Coronary artery (tissue), 2 donors: Measurements from ENCODE around the gene MED12L.

Source experiments
- DNase-seq: peaks from one replicate; pipeline ENCODE4 v3.0.0-alpha.2; 2017; ENCODE audit warnings: low spot score
- H3K27ac ChIP-seq, 2 donors: fragments of 200-600 bp; sonication (generic); one replicate each; pipeline ENCODE4 v1.5.1; 2016 to 2019
- H3K4me3 ChIP-seq: fragments of 200-600 bp; sonication (generic); 2 replicates; pipeline ENCODE4 v1.5.1; 2016; ENCODE audit warnings: mild to moderate bottlenecking, moderate library complexity
- CTCF ChIP-seq: fragments of 200-600 bp; sonication (generic); IDR thresholded peaks from one replicate; pipeline ENCODE4 v1.5.1; 2019; ENCODE audit warnings: antibody characterized with exemption

Gene MED12L

GRCh38 chr3:151197228-151197627 lies 111.8 kb downstream of the MED12L start:
- DNase-seq = no peak

GRCh38 chr3:151197981-151198767 lies 112.7 kb downstream of the MED12L start:
- DNase-seq = no peak

More at GRCh38 chr3:151197228-151197627, 111.8 kb downstream of the MED12L start:
- H3K4me3 ChIP-seq = no peak overlapping the region
- no peak overlapping the region for H3K27ac ChIP-seq
- no peak for TF ChIP-seq CTCF

GRCh38 chr3:151198849-151199248 lies 113.4 kb downstream of the MED12L start:
- Histone ChIP-seq H3K27ac (no peak overlapping the region), H3K4me3 (no peak overlapping the region)
- no peak for DNase-seq
- TF ChIP-seq CTCF = no peak

More at GRCh38 chr3:151197981-151198767, 112.7 kb downstream of the MED12L start:
- no peak for TF ChIP-seq CTCF
- Histone ChIP-seq H3K27ac (no peak overlapping the region), H3K4me3 (no peak overlapping the region)

- no peak overlapping the region for H3K4me3 ChIP-seq
- DNase-seq = no peak
- no peak overlapping the region for H3K27ac ChIP-seq
- no peak for TF ChIP-seq CTCF
These were observed 114.3 kb downstream of the MED12L start for GRCh38 chr3:151199554-151200438.

- no peak for DNase-seq
- Histone ChIP-seq H3K27ac (no peak overlapping the region), H3K4me3 (no peak overlapping the region)
- no peak for TF ChIP-seq CTCF
These were observed 115.1 kb downstream of the MED12L start for GRCh38 chr3:151200586-151200985.

GRCh38 chr3:151201051-151201730 lies 115.7 kb downstream of the MED12L start:
- TF ChIP-seq CTCF = no peak
- Histone ChIP-seq H3K4me3 (no peak overlapping the region), H3K27ac (no peak overlapping the region)
- DNase-seq = no peak
